Esophagus (tissue), 2 donors: ENCODE measurements around the gene LGR5. TPM values are rescaled to one million over a fixed set of nuclear protein-coding genes. Genes with fewer than 3 reads are reported as not detected.

Experiments
- H3K27ac ChIP-seq, 2 donors: one replicate each; pipeline ENCODE4 v1.5.1; 2013; ENCODE audit warnings: low read depth in 2 of 2, mild to moderate bottlenecking in 2 of 2, inconsistent platforms in 1 of 2, low read length in 1 of 2, moderate library complexity in 1 of 2
- H3K27me3 ChIP-seq, 2 donors: one replicate each; pipeline ENCODE4 v1.6.1; 2013; ENCODE audit warnings: low read length in 2 of 2, control low read depth in 1 of 2, mild to moderate bottlenecking in 1 of 2; ENCODE audit not compliant: insufficient read depth in 2 of 2, control insufficient read depth in 1 of 2
- H3K36me3 ChIP-seq, 2 donors: one replicate each; pipeline ENCODE4 v1.6.1; 2013; ENCODE audit warnings: low read length in 1 of 2; ENCODE audit not compliant: control insufficient read depth in 2 of 2, insufficient read depth in 2 of 2
- H3K4me1 ChIP-seq, 2 donors: one replicate each; pipeline ENCODE4 v1.6.1; 2013; ENCODE audit warnings: low read length in 1 of 2; ENCODE audit not compliant: control insufficient read depth in 2 of 2, insufficient read depth in 2 of 2
- H3K4me3 ChIP-seq, 2 donors: one replicate each; pipeline ENCODE4 v1.5.1; 2013; ENCODE audit warnings: low read length in 2 of 2, mild to moderate bottlenecking in 2 of 2, low read depth in 1 of 2, moderate library complexity in 1 of 2
- H3K9me3 ChIP-seq, 2 donors: one replicate each; pipeline ENCODE4 v1.6.1; 2013; ENCODE audit warnings: mild to moderate bottlenecking in 2 of 2, low read depth in 1 of 2, low read length in 1 of 2, moderate library complexity in 1 of 2; ENCODE audit not compliant: control insufficient read depth in 2 of 2, insufficient read depth in 1 of 2
- WGBS, 2 donors: extraction: QIAGEN DNeasy Blood & Tissue Kit; methylation state at CpG; one replicate each; pipeline ENCODE4 v1.1.7; 2013; 5-methylcytosine and 5-hydroxymethylcytosine counted together
- polyA plus RNA-seq, 2 donors: library from polyadenylated mRNA; stranded (reverse); fragments of 200-250 nt; gene quantifications; one replicate each; pipeline ENCODE4 v1.2.3, GENCODE V29; 2013
- donor health status: healthy with polysubstance abuse.
- donor health status: Bipolar disorder and iron deficiency.

Gene LGR5
- polyA plus RNA-seq, 2 donors: 0.01 TPM; not detected in 1

DNA sequence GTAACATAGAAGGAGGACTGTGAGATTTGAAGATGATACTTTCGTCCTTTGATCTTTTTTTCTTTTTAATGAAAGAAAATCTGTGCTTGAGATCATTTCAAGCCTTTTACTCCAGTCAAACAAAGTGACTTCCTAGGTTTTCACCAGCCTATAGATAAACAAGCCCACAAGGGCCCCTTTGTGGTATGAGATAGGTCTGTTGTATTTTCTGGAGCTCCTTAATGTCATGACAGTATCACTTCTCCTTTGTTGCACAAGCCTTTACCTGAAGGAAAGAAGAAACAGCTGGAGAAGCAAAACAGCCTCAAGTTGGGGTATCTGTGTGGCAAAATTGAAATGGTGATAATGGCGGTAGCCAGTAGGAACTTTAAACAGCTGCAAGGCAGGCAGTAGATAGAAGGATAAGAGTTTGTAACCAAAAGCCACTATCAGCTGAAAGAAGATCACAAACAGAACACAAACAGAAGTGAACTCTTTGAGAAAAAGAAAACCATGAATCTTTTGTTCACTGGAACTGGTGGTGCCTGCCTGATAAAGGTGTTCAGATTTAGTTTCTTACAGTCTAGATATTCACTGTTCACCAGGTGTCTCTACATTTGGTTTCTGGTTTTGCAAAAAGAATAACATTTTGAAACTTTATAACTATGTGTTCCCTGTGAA lies 96.8 kb downstream of the LGR5 start:
- 77 to 79% methylated on average over 2 of the region's 2 CpGs for WGBS, 2 donors
- H3K27ac ChIP-seq: no peak overlapping the region
- no peaks in the 10 kb centered on the region for H3K27me3 ChIP-seq
- H3K9me3 ChIP-seq: no peaks in the 10 kb centered on the region
- H3K4me3 ChIP-seq: no peak overlapping the region
- H3K4me1 ChIP-seq: no peaks in the 10 kb centered on the region
- H3K36me3 ChIP-seq: no peaks in the 10 kb centered on the region

DNA sequence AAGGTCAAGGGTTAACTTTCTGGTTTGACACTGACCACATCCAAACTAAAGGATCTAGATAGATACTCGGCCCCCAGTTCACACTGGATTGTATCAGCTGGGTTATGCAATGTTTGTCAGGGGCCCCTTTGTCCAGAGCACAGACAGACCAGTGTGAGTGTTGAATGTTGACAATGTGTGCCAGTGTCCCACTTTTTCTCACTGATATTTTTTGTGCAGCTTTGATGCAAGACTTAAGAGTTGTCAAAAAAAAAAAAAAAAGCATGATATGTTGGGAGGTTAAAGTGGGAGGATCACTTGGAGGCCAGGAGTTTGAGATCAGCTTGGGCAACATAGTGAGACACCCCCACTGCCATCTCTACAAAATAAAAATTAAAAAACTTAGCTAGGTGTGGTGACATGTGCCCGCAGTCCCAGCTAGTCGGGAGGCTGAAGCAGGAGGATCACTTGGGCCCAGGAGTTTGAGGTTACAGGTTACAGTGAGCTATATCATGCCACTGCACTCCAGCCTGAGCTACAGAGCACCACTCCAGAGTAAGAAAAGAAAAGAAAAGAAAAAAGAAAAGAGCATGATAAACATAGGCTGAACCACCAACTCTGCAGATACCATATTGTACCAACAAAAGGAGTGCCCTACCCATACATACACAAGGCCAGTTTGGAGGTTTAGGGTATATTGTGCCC lies 97.5 kb downstream of the LGR5 start:
- Histone ChIP-seq H3K27me3 (no peaks in the 10 kb centered on the region), H3K4me3 (no peak overlapping the region), H3K9me3 (no peaks in the 10 kb centered on the region), H3K36me3 (no peaks in the 10 kb centered on the region), H3K4me1 (no peaks in the 10 kb centered on the region), H3K27ac (no peak overlapping the region)
- WGBS, 2 donors: 82 to 83% methylated on average over 3 of the region's 3 CpGs

DNA sequence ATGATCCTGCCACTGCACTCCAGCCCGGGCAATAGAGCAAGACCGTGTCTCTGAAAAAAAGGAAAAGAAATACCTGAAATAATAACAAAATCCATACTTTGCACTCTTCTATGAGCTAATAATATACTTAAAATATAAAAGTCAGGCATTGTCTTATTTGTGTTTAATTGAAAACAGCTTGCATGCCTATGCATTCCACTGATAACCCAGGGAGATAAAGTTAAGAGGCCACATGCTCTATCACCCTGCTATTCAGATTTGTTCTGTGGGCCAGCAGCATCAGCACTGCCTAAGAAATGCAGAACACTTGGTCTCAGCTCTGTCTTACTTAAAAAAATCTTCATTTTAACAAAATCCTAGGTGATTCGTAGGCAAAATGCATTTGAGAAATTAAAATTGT lies 99.2 kb downstream of the LGR5 start:
- H3K4me3 ChIP-seq: no peak overlapping the region
- no peaks in the 10 kb centered on the region for H3K4me1 ChIP-seq
- no peaks in the 10 kb centered on the region for H3K27me3 ChIP-seq
- 94 to 95% methylated on average over 3 of the region's 3 CpGs for WGBS, 2 donors
- H3K27ac ChIP-seq: no peak overlapping the region
- no peaks in the 10 kb centered on the region for H3K9me3 ChIP-seq
- no peaks in the 10 kb centered on the region for H3K36me3 ChIP-seq

DNA sequence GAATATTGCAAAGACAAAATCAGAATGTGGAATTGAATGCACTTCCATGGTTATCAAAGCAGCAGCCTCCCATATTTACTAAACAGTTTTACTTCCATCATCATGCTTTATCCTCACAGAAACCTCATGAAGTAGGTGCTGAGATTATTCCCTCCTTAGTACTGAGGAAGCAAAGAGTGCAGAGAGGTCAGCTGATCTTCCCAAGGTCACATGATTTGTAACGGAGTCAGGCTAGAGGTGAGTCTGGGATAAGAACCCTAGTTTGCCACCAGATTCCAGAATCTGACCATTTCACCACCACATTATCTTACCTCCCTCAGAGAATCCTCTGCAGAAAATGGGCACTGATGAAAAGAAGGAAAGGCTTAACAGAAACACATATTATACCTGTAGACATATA lies 102.0 kb downstream of the LGR5 start:
- Histone ChIP-seq H3K9me3 (no peaks in the 10 kb centered on the region), H3K4me1 (no peaks in the 10 kb centered on the region), H3K27me3 (no peaks in the 10 kb centered on the region), H3K4me3 (no peak overlapping the region), H3K27ac (no peak overlapping the region), H3K36me3 (no peaks in the 10 kb centered on the region)
- 75 to 77% methylated on average over 1 of the region's 1 CpG for WGBS, 2 donors

DNA sequence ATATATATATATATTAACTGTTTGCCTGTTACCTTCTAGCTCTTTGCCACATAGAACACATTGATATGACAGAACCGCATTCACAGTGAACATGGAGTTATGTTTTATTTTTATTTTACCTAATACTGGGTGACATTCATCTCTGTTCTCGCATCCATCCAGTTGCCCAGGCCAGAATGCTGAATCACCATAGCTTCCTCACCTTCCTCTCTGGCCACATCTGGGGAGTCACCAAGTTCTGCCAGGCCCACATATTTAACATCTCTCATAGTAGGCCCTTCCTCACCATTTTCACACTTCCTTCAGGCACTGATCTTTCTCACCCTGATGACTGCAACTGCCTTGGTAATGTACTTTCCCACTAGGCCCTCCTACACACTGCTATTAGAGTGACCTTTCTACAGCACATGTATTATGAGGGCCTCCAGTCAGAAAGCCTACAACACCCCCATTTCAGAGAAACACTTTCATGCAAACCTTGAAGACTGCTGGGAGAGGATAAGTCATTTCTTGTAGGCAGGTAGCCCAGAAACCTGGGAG lies 106.8 kb downstream of the LGR5 start:
- Histone ChIP-seq H3K27me3 (no peaks in the 10 kb centered on the region), H3K4me3 (no peak overlapping the region), H3K4me1 (no peaks in the 10 kb centered on the region), H3K27ac (no peak overlapping the region), H3K36me3 (no peaks in the 10 kb centered on the region), H3K9me3 (no peaks in the 10 kb centered on the region)
- WGBS, 2 donors: 96 to 97% methylated on average over 2 of the region's 2 CpGs

DNA sequence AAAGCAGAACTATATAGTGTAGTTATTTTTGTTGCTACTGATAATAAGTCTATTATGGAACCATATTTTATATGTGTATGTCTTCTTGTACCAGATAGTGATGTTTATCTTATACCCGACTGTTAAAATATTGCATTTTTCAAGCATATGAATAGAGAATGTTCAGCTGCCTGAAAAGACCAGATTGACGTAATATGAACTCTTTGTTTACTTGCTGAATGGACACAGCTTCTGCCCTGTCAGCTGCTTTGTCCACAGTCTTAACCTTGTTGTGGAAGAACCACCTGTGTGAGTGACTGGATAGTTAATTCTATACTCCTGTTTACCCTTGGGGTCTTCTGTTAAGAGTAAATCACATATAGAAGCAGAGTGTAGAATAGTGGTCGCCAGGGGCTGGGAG lies 109.3 kb downstream of the LGR5 start:
- no peak overlapping the region for H3K27ac ChIP-seq
- H3K36me3 ChIP-seq: no peaks in the 10 kb centered on the region
- H3K27me3 ChIP-seq: no peaks in the 10 kb centered on the region
- 73 to 76% methylated on average over 3 of the region's 3 CpGs for whole genome bisulfite sequencing, 2 donors
- no peak overlapping the region for H3K4me3 ChIP-seq
- H3K9me3 ChIP-seq: no peaks in the 10 kb centered on the region
- H3K4me1 ChIP-seq: no peaks in the 10 kb centered on the region

DNA sequence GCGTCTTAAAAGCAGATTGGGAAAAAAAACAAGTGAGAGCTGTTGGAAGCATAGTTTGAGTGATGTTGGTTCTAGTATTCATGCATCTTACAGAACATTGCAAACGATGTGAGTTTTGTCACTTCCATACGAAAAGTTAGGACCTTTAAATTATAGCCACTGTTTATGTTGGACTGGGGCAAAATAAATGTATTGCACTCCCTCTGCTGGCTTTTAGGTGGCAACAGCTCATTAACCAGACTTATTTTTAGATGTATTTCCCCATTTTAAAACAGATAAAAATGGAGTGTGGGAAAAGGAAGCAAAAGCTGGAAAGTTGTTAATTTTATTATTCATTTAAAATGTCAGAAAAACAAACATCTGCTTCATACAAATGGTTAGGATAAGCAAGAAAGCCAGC lies 111.9 kb downstream of the LGR5 start:
- Histone ChIP-seq H3K4me1 (no peaks in the 10 kb centered on the region), H3K27me3 (no peaks in the 10 kb centered on the region), H3K27ac (no peak overlapping the region), H3K36me3 (no peaks in the 10 kb centered on the region), H3K9me3 (no peaks in the 10 kb centered on the region), H3K4me3 (no peak overlapping the region)
- 43 to 53% methylated on average over 3 of the region's 3 CpGs for WGBS, 2 donors

DNA sequence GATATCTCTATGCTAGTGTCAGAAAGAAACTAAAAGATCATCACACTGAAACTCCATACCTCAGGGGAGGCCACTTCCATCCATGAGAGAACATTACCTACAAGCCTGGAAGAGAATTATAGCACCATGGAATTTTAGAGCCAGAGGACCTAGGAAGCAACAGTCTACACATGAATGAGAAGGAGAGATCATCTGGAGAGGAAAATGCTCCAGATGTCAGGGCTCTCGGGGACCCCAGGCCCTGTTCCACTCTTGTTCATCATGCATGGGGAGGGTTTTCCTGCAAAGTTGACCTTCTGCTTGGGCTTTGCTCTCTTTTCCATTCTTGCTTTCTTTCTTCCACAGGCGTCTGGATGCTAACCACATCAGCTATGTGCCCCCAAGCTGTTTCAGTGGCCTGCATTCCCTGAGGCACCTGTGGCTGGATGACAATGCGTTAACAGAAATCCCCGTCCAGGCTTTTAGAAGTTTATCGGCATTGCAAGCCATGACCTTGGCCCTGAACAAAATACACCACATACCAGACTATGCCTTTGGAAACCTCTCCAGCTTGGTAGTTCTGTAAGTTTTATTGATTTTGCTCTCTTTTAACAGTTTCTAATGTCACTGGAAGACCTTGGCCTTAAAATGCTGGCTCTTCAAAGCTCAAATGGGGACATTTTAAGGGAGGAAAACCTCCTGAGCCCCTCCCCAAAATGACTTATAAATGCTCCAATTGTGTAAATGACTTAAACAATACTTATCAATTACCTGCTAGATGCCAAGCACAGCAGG lies 113.3 kb downstream of the LGR5 start:
- 80 to 90% methylated on average over 5 of the region's 5 CpGs for WGBS, 2 donors
- no peak overlapping the region for H3K27ac ChIP-seq
- H3K27me3 ChIP-seq: no peaks in the 10 kb centered on the region
- no peaks in the 10 kb centered on the region for H3K9me3 ChIP-seq
- H3K4me3 ChIP-seq: no peak overlapping the region
- no peaks in the 10 kb centered on the region for H3K4me1 ChIP-seq
- no peaks in the 10 kb centered on the region for H3K36me3 ChIP-seq

DNA sequence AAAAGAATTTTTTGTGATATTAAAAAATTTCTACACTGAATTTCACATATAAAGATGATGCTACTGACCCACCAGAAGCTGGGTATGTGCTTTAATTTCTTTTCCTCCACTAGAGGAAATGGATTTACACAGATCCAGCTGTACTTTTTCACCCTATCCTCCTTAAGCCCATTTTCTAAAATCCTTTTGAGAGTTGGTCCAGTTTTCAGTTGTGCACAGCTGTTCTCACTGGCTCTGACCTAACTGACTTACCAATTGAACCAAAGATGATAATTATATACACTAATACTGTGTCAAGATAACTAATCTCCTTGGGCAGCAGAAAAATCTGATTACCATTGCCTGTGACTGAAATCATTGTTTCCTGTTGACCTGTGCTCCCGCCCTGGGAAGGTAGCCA lies 115.6 kb downstream of the LGR5 start:
- H3K36me3 ChIP-seq: no peaks in the 10 kb centered on the region
- no peak overlapping the region for H3K27ac ChIP-seq
- no peaks in the 10 kb centered on the region for H3K27me3 ChIP-seq
- no peaks in the 10 kb centered on the region for H3K9me3 ChIP-seq
- no peak overlapping the region for H3K4me3 ChIP-seq
- H3K4me1 ChIP-seq: no peaks in the 10 kb centered on the region
- 76 to 81% methylated on average over 1 of the region's 1 CpG for WGBS, 2 donors
